Measurements from ENCODE around the gene CYB5RL.
A peak's percentile ranks its signal among the peaks of the same experiment; 100 is the strongest.

The CYB5RL gene

DNA sequence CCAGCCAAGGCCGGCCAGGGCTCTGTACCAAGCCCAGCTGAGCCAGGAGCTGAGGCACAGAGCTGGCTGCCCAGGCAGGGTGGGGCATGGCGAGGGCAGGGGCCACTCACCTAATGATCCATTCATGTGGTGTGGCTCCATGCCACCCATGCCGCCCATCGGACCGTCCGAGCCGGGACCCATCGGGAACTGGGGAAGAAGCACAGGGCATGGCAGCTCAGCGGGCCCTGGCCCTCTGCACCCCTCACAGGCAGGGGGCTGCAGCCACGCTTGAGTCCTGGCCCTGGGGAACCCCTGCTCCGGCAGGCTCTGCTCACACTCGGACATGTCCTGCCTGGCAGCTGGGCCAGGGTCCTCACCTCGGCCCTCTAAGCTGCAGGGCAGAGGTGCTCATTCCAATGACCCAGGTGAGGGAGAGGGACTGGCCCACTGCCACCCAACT is 28.8 kb upstream of the CYB5RL start:
- POLR2A ChIA-PET (ENCODE audit: low non-redundant PET), result no interaction called here
- TF ChIP-seq, protein P1, sequence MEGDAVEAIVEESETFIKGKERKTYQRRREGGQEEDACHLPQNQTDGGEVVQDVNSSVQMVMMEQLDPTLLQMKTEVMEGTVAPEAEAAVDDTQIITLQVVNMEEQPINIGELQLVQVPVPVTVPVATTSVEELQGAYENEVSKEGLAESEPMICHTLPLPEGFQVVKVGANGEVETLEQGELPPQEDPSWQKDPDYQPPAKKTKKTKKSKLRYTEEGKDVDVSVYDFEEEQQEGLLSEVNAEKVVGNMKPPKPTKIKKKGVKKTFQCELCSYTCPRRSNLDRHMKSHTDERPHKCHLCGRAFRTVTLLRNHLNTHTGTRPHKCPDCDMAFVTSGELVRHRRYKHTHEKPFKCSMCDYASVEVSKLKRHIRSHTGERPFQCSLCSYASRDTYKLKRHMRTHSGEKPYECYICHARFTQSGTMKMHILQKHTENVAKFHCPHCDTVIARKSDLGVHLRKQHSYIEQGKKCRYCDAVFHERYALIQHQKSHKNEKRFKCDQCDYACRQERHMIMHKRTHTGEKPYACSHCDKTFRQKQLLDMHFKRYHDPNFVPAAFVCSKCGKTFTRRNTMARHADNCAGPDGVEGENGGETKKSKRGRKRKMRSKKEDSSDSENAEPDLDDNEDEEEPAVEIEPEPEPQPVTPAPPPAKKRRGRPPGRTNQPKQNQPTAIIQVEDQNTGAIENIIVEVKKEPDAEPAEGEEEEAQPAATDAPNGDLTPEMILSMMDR (conservative IDR thresholded peaks at IDR 0.05; ENCODE audit: low read depth), result no peak
- no peak for DNase-seq (ENCODE audit: low spot score)
- H3K27ac ChIP-seq, result peak overlapping the region; percentile 74
- CTCF ChIA-PET, result interaction anchor here (0.6 to 1.2 kb wide), 2 partner anchors 11 to 960 kb away, joined by 6 read pairs; no protein-coding TSS in a partner anchor

DNA sequence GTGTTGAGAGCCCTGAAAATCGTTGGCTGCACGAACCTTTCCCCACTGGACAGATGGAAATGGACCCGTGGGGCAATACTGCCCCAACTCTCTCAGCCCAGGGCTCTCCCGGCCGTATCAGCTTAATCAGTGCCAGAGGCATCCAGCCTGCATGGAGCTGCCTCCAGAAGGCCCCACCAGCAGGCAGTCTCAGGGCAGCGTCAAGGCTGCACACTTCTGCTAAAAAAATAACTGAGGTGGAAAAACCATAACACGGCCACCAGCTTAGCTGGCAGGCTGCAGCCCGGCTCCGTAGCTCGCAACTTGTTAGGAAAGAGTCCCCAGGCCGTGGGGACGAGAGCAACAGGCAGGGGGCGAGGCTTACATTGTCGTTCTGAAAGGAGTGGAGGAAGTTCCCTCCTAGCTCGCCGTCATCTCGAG is 28.1 kb upstream of the CYB5RL start:
- ChIA-PET CTCF (interaction anchor here (0.6 kb wide), 1 partner anchor 961 kb away, joined by 6 read pairs; no protein-coding TSS in a partner anchor), POLR2A (ENCODE audit: low non-redundant PET) (no interaction called here)
- peak overlapping the region; percentile 74 for H3K27ac ChIP-seq
- DNase-seq (ENCODE audit: low spot score), result no peak
- TF ChIP-seq, protein P1 (conservative IDR thresholded peaks at IDR 0.05; ENCODE audit: low read depth), result no peak

DNA sequence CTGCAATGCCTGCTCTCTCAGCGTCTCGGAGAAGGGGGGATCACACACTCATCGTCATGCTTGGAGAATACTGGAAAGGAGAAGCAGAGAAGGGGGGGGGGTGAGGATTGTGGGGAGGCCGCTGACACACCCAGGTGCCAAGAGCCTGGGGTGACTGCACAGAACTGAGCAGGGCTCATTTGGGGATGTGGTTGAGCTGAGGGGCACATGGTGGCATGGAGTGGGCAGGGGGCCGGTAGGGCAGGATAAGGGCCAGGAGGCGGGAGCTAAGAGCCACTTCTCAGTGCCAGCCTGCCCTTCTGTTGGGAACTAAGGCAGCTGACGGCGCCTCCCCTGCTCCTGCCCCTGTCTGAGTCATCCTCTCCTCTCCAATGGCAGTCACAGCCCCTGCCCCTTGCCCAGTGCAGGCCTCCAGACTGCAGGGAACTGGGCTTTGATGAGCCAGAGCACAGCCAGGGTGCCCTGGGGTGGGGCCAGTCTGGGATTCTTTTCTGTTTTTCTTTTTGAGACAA is 27.3 kb upstream of the CYB5RL start:
- CTCF ChIA-PET, result no interaction called here
- POLR2A ChIA-PET (ENCODE audit: low non-redundant PET), result no interaction called here
- TF ChIP-seq, protein P1 (conservative IDR thresholded peaks at IDR 0.05; ENCODE audit: low read depth), result no peak
- DNase-seq (ENCODE audit: low spot score), result peak; percentile 30
- peak overlapping the region; percentile 74 for H3K27ac ChIP-seq

DNA sequence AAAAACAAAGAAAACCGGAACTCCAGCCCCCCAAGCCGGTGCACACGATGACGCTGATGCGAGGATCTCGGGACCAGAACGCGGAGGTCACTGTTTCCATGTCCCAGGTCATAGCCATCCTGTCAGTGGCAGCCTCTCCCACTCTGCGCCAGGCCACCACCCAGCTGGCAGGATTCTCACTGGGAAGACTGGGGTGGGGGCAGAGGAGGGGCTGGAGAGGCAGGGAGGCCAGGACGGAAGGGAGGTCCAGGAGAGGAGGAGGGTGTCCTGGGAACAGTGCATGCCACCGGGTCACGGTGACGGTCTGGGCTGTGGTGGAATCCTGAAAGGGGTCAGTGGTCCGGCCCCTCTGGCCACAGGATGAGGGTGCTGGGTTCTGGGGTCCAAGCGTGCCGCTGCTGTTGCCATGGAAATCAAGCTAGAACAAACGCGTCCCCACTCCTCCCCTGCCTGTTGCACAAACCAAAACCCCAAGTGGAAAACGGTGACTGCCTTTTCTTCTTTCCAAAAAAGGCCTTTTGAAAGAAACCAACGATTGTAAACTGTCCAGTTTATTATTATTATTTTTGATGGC is 26.2 kb upstream of the CYB5RL start:
- ChIA-PET POLR2A (ENCODE audit: low non-redundant PET) (no interaction called here), CTCF (interaction anchor here (0.6 kb wide), 2 partner anchors 60 to 172 kb away, joined by 3 read pairs; no protein-coding TSS in a partner anchor)
- no peak for DNase-seq (ENCODE audit: low spot score)
- TF ChIP-seq, protein P1 (conservative IDR thresholded peaks at IDR 0.05; ENCODE audit: low read depth), result no peak
- no peak overlapping the region for H3K27ac ChIP-seq

DNA sequence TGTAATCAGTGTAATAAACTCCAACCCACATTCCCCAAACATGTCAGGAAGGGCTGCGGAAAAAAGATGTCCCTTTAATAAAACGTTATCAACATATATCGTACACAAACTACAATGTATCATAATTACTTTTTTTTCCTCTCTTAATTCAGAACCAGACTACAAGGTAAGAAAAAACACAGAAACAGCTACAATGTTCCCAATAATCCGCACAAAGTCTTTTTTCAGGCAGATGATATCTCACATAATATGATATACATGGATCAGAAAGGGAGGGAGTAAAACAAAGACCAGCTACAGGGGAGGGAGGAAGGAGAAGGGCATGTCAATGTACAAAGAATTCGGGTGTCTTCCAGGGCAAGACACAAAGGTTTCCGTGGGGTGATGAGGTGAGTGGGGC is 25.5 kb upstream of the CYB5RL start:
- no peak for DNase-seq (ENCODE audit: low spot score)
- H3K27ac ChIP-seq, result no peak overlapping the region
- TF ChIP-seq, protein P1 (conservative IDR thresholded peaks at IDR 0.05; ENCODE audit: low read depth), result no peak
- ChIA-PET POLR2A (ENCODE audit: low non-redundant PET) (no interaction called here), CTCF (no interaction called here)

DNA sequence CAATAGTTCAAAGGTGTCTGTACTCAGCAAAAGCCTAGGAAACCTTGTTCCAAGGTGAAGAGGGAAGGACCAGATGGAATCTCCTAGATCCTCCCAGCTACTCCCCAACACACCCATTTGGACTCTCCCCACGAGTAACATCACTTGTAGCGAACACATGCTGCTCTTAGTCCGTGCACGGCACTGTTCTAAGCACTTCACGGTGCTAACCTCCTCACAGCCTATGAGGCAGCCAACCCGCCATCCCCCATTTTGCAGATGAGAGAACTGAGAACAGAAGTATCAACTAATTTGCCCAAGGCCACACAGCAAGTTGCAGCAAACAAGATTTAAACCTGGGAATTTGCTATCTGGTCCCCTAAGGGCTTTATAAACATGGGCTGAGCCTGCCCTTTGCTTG is 24.4 kb upstream of the CYB5RL start:
- ChIA-PET CTCF (interaction anchor here (1.6 kb wide), 1 partner anchor 9 kb away, joined by 4 read pairs; no protein-coding TSS in a partner anchor), POLR2A (ENCODE audit: low non-redundant PET) (interaction anchor here (0.6 kb wide), 1 partner anchor 86 kb away, joined by 3 read pairs; no protein-coding TSS in a partner anchor)
- no peak for DNase-seq (ENCODE audit: low spot score)
- TF ChIP-seq, protein P1 (conservative IDR thresholded peaks at IDR 0.05; ENCODE audit: low read depth), result no peak
- H3K27ac ChIP-seq, result no peak overlapping the region
